ENCODE measurements around the gene FAM227B. TPM values are rescaled to one million over a fixed set of nuclear protein-coding genes. Genes with fewer than 3 reads are reported as not detected.

The FAM227B gene
- total RNA-seq, 1 donor from 2014 or later: 19.4 TPM

- intact Hi-C loops (cut with DNase I): no loop called here
- DNase-seq: no peak
- no peak for ATAC-seq (ENCODE audit: poor library complexity)
Measured at GRCh38 chr15:49339656-49340055, 281.0 kb downstream of the FAM227B start.

DNA sequence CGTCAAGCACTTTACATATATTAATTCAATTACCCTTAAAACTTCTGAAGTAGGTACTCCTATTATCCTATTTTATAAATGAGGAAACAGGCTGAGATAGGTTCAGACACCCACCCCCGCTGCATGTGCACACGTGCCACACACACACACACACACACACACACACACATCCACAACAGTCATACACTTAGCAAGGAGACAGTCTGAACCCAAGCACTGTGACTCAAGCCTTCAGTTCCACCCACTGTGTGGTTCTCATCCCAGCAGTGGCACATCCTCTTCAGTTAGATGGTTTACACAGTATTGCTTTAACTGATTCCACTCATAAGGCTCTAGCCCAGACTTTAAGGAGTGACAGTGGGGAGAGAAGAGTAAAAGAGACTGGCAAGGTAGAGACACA, 288.7 kb downstream of the FAM227B start:
- no peak for ATAC-seq (ENCODE audit: poor library complexity)
- DNase-seq: no peak
- intact Hi-C loops (cut with DNase I): no loop called here

DNA sequence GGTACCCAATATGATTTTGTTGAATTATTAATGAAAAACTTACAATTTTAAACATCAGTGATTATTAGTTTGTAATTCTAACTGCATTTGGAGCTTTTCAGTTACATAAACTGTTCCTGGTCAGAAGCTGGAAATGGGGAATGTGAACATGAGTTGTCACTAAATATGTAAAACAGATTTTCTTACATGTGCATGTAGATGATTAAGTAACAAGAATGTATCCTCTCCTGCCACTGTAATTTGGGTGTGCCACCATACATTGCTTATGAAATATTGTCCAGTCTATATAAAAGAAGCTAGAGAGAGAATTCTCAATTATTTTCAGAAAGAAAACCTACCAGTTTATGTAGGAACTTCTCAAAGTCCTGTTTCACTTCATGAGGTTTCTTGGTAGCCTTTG, 289.2 kb downstream of the FAM227B start:
- ATAC-seq (ENCODE audit: poor library complexity) (no peak), DNase-seq (no peak)
- intact Hi-C loops (cut with DNase I): no loop called here

DNA sequence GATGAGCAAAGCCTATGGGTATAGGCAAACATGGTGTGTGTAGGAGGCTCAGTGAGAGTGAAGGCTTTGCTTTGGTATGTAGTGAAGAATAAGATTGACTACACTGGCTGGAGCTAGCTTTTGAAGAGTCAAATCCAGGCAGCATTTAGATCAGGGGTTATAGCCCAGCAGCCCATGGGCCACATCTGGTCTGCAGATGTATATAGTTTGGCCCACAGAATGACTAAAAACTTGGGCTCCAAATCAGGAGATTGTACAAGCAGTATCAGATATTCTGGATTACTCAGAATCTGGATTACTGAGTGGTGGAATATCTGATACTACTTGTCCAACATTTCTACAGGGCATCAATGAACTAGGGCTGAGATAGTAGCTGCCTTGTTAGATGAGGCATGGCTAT, 290.5 kb downstream of the FAM227B start:
- intact Hi-C loops (cut with DNase I): no loop called here
- DNase-seq (no peak), ATAC-seq (ENCODE audit: poor library complexity) (no peak)

DNA sequence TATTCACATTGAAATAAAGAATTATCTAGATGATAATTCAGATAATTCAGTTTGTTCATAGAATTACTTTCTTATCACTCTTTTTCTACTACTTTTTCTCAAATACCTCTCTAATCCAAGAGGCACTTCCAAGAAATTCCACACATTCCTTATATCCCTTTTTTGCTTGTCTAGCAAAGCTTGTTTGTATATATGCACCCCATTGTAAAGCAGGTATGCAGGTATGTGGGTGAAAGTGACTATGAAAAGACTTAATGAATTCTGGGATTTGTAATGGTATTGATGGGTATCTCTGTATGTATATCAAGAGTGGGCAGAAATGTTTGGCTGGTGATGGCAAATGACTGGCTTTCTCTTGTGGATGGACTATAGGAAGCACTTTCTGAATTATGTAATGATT, 291.7 kb downstream of the FAM227B start:
- DNase-seq: no peak
- intact Hi-C loops (cut with DNase I): no loop called here
- no peak for ATAC-seq (ENCODE audit: poor library complexity)

- intact Hi-C loops (cut with DNase I): no loop called here
- DNase-seq (no peak), ATAC-seq (ENCODE audit: poor library complexity) (no peak)
Measured at GRCh38 chr15:49327927-49328326, 292.7 kb downstream of the FAM227B start.

GRCh38 chr15:49323207-49323606, 297.4 kb downstream of the FAM227B start:
- intact Hi-C loops (cut with DNase I): no loop called here
- no peak for DNase-seq
- no peak for ATAC-seq (ENCODE audit: poor library complexity)

DNA sequence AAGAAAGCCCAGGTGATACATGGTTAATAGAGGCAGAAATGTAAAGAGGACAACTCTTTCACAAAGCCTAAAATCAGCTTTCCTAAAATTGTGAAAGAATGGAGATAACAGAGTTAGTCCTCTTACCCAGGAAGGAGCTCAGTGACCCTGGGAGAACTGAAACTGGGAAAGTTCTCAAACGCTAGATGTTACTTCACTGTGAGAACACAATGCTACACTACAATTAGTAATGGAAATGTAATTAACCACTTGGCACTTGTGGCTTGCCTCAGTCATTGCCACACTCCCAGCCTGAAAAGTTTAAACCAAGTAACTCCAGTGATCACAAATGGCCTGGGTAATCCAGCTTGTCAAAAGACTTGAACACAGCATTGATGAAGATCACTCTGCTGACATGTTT, 300.3 kb downstream of the FAM227B start:
- intact Hi-C loops (cut with DNase I): no loop called here
- no peak for DNase-seq
- ATAC-seq (ENCODE audit: poor library complexity): peak; percentile 65

DNA sequence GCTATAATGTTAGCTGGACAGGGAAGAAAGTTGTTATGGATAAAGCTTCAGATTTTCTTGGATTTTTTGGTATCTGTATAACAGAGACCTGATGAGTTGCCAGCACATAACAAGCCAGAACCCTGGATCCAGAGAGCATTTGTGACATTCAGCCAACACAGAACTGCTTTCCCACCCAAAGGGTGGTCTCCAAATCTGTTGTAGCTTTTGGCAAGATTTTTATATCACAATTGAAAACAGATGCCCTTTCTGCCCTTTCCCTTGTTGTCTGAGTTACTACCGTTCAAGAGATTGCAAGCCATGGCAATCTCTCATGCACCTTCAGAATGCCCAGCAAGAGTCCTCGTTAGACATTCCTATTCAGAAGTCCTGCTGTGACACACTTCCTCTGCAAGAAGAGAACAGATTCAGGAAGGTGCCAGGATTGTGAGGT, 305.2 kb downstream of the FAM227B start:
- peak; percentile 36 for ATAC-seq (ENCODE audit: poor library complexity)
- DNase-seq: no peak

DNA sequence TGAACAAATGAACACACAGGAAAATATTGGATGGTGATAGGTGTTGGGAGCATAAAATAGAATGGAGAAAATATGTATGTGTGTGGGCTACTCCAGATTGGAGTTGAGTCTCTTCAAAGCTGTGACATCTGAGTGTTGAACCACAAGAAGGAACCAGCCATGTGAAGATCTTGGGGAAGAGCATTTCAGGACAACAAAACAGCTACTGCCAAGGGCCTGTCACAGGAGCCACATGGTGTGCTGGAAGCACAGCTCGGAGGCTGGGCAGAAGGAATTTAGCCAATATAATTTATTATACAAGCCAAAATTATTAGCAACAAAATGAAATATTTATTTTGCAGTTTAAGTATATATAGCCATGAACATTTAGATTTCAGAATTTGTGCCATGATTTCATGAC, 305.9 kb downstream of the FAM227B start:
- ATAC-seq (ENCODE audit: poor library complexity) (peak; percentile 90), DNase-seq (peak; percentile 46)
- intact Hi-C loops (cut with DNase I): no loop called here

More for the DNA sequence above, 305.2 kb downstream of the FAM227B start:
- intact Hi-C loops (cut with DNase I): no loop called here

DNA sequence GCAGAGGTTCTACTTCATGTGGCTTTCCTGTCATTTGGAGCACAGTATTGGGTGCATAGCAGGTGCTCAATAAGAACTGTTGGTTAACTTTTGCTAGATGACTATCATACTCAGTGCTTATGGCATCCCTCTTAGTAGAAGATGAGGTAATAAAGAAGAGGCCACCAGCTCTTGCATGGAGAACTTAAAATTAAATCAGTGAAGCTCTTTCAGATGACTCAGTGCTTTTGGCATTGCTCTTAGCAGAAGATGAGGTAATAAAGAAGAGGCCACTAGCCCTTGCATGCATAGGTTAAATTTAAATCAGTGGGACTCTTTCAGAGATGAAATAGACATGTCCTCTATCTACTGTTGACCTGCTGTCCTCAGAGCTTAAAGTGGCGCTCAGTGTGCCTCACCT, 307.0 kb downstream of the FAM227B start:
- ATAC-seq (ENCODE audit: poor library complexity): peak; percentile 49

GRCh38 chr15:49309889-49310288, 310.7 kb downstream of the FAM227B start:
- ATAC-seq (ENCODE audit: poor library complexity): no peak
- intact Hi-C loops (cut with DNase I): no loop called here
- no peak for DNase-seq

More for the DNA sequence above, 307.0 kb downstream of the FAM227B start:
- DNase-seq: no peak
- intact Hi-C loops (cut with DNase I): no loop called here

- DNase-seq (no peak), ATAC-seq (ENCODE audit: poor library complexity) (no peak)
- intact Hi-C loops (cut with DNase I): no loop called here
Measured at GRCh38 chr15:49308686-49309085, 311.9 kb downstream of the FAM227B start.

GRCh38 chr15:49306551-49306950, 314.1 kb downstream of the FAM227B start:
- no peak for ATAC-seq (ENCODE audit: poor library complexity)
- intact Hi-C loops (cut with DNase I): no loop called here
- no peak for DNase-seq

GRCh38 chr15:49303003-49303402, 317.6 kb downstream of the FAM227B start:
- DNase-seq (no peak), ATAC-seq (ENCODE audit: poor library complexity) (no peak)
- intact Hi-C loops (cut with DNase I): no loop called here

DNA sequence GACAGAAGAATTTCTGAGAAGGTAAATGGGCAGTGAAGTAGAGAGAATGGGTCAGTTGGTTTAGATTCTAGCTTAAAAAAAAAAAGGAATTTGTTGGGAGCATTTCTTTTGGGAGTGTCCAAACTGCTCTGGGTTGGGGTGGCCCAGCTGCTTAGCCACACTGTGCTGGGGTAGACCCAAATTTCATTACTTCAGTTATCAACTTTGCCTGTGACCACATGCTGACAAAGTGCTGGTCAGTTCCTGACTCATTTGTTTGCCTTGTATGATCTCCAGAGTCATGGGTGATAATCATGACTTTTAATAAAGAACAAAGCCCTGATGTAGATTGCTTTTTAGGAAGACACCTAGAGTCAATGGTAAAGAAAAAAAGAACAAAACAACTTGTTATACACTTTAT, 319.1 kb downstream of the FAM227B start:
- intact Hi-C loops (cut with DNase I): no loop called here
- DNase-seq (no peak), ATAC-seq (ENCODE audit: poor library complexity) (no peak)

GRCh38 chr15:49300856-49301255, 319.8 kb downstream of the FAM227B start:
- intact Hi-C loops (cut with DNase I): no loop called here
- ATAC-seq (ENCODE audit: poor library complexity) (no peak), DNase-seq (no peak)

GRCh38 chr15:49297584-49297983, 323.0 kb downstream of the FAM227B start:
- intact Hi-C loops (cut with DNase I): no loop called here
- DNase-seq: no peak
- ATAC-seq (ENCODE audit: poor library complexity): no peak

DNA sequence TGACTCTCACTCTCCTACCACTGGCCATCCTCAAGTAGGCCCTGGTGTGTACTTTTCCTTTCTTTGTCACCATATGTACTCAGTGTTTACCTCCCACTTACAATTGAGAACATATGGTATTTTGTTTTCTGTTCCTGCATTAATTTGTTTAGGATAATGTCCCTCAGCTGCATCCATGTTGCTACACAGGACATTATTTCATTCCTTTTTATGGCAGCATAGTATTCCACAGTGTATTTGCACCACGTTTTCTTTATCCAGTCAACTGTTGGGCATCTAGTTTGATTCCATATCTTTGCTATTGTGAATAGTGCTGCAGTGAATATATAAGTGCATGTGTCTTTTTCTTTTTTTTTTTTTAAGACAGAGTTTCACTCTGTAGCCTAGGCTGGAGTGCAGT, 324.4 kb downstream of the FAM227B start:
- DNase-seq (no peak), ATAC-seq (ENCODE audit: poor library complexity) (no peak)
- intact Hi-C loops (cut with DNase I): no loop called here

GRCh38 chr15:49293941-49294340, 326.7 kb downstream of the FAM227B start:
- ATAC-seq (ENCODE audit: poor library complexity) (no peak), DNase-seq (no peak)
- intact Hi-C loops (cut with DNase I): no loop called here

DNA sequence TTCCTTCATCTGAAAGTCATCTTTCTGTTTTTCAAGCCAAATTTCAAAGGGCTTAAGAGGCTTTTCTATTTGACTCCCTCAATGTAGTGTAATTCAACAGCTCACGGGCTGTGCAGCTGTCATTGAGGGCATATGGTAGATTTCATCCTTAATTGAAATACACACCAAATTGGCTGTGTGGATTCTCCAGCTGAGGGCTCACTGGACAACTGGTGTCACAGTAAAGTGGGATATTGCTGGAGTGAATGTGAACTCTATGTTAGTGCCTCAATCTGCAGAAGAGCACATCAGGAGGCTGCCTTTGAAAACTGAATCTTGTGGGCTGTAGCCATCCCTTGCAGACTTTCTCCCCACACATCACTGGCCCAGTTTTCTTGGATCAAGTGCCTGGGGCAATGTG, 330.4 kb downstream of the FAM227B start:
- intact Hi-C loops (cut with DNase I): no loop called here
- ATAC-seq (ENCODE audit: poor library complexity) (peak; percentile 71), DNase-seq (no peak)

DNA sequence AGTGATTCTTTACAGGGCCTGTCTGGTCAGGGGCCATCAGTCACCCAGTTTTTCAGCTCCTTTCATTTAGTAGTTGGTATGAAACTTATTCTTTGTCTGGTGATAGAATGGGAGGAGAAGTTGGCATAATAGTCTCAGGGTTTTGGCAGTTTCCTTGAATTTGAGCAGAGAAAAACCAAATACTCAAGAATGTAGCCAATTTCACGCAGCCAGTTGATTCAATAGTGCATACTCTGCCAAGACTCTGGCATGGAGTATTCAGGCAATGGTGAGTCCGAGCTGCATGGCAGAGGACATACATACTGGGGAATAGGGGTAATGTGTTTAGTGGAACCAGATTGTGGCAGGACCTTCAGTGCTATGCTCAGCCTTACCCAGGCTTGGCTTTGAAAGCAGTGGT, 332.2 kb downstream of the FAM227B start:
- ATAC-seq (ENCODE audit: poor library complexity) (no peak), DNase-seq (no peak)
- intact Hi-C loops (cut with DNase I): no loop called here

All from Right ventricle myocardium superior (tissue), 1 donor.